ENCODE measurements around the gene OBP2A.

The OBP2A gene

GRCh38 chr9:135533113-135533512 is 12.8 kb upstream of the OBP2A start:
- no peak for TF ChIP-seq SIN3A (IDR thresholded peaks at IDR 0.05; ENCODE audit: borderline replicate concordance, insufficient read depth, low read length)
- TF ChIP-seq, protein P1, sequence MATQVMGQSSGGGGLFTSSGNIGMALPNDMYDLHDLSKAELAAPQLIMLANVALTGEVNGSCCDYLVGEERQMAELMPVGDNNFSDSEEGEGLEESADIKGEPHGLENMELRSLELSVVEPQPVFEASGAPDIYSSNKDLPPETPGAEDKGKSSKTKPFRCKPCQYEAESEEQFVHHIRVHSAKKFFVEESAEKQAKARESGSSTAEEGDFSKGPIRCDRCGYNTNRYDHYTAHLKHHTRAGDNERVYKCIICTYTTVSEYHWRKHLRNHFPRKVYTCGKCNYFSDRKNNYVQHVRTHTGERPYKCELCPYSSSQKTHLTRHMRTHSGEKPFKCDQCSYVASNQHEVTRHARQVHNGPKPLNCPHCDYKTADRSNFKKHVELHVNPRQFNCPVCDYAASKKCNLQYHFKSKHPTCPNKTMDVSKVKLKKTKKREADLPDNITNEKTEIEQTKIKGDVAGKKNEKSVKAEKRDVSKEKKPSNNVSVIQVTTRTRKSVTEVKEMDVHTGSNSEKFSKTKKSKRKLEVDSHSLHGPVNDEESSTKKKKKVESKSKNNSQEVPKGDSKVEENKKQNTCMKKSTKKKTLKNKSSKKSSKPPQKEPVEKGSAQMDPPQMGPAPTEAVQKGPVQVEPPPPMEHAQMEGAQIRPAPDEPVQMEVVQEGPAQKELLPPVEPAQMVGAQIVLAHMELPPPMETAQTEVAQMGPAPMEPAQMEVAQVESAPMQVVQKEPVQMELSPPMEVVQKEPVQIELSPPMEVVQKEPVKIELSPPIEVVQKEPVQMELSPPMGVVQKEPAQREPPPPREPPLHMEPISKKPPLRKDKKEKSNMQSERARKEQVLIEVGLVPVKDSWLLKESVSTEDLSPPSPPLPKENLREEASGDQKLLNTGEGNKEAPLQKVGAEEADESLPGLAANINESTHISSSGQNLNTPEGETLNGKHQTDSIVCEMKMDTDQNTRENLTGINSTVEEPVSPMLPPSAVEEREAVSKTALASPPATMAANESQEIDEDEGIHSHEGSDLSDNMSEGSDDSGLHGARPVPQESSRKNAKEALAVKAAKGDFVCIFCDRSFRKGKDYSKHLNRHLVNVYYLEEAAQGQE (IDR thresholded peaks at IDR 0.05; ENCODE audit: insufficient read depth in 1 of 2, low read depth in 2 of 2, low read length in 2 of 2), result no peak
- no peak for TF ChIP-seq TAF1 (IDR thresholded peaks at IDR 0.05; ENCODE audit: borderline replicate concordance, insufficient read depth, low read length)
- no peak for TF ChIP-seq POLR2AphosphoS5 (IDR thresholded peaks at IDR 0.05; ENCODE audit: low read depth, low read length)
- no peak for TF ChIP-seq FOXP2 (optimal IDR thresholded peaks at IDR 0.05; ENCODE audit: borderline replicate concordance, extremely low read depth, extremely low read length, insufficient read depth)

DNA sequence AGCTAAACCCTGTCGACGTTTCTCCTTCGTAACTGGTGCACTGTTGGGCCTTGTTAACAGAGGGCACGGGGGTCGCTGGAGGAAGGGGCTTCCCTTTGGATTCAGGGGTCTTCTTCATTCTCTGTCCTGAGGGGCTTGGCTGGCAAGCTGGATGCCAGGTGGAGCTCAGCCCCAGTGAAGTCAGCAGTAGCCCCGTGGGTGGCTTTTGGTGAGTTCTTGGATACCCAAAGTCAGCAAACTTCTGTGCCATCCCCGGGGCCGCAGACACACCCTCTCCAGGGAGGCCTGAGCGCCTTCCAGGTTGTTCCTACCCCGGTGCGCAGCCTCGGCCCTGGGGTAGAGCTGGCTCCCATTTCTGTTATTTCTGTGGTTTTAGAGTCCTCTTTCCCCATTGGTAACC is 12.3 kb upstream of the OBP2A start:
- TF ChIP-seq, protein P1 (IDR thresholded peaks at IDR 0.05; ENCODE audit: insufficient read depth in 1 of 2, low read depth in 2 of 2, low read length in 2 of 2), result no peak
- TF ChIP-seq SIN3A (IDR thresholded peaks at IDR 0.05; ENCODE audit: borderline replicate concordance, insufficient read depth, low read length), result no peak
- no peak for TF ChIP-seq POLR2AphosphoS5 (IDR thresholded peaks at IDR 0.05; ENCODE audit: low read depth, low read length)
- no peak for TF ChIP-seq FOXP2 (optimal IDR thresholded peaks at IDR 0.05; ENCODE audit: borderline replicate concordance, extremely low read depth, extremely low read length, insufficient read depth)
- no peak for TF ChIP-seq TAF1 (IDR thresholded peaks at IDR 0.05; ENCODE audit: borderline replicate concordance, insufficient read depth, low read length)

DNA sequence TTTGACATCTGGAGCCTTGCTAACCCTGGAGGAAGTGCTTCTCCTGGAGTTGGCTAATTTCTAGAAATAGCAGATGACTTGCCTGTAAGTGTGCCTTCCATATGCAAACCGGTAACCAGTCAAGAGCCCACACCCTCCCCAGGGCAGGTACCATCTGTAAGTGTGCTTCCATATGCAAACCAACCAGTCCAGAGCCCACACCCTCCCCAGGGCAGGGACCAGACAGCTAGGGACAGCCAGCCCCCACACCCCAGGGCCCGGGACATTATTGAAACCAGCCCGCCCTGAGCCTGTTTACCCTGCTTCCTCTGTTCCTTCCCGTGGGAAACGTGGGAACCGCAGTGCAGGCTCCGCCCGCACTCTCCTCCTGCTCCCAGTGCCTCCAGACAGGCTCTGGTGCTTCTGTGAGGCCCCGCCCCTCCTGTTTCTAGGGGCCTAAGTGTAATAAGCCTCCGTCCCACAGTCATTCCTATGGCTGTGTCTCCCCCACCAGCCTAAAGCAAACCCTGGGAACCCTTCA is 11.7 kb upstream of the OBP2A start:
- 0 out of 2 replicates have a peak, but pooled peaks have one; percentile 40 for TF ChIP-seq POLR2AphosphoS5 (IDR thresholded peaks at IDR 0.05; ENCODE audit: low read depth, low read length)

GRCh38 chr9:135536216-135536615 is 9.7 kb upstream of the OBP2A start:
- no peak for TF ChIP-seq TAF1 (IDR thresholded peaks at IDR 0.05; ENCODE audit: borderline replicate concordance, insufficient read depth, low read length)

- TF ChIP-seq POLR2AphosphoS5 (IDR thresholded peaks at IDR 0.05; ENCODE audit: low read depth, low read length) (no peak), SIN3A (IDR thresholded peaks at IDR 0.05; ENCODE audit: borderline replicate concordance, insufficient read depth, low read length) (no peak), TAF1 (IDR thresholded peaks at IDR 0.05; ENCODE audit: borderline replicate concordance, insufficient read depth, low read length) (no peak), FOXP2 (optimal IDR thresholded peaks at IDR 0.05; ENCODE audit: borderline replicate concordance, extremely low read depth, extremely low read length, insufficient read depth) (no peak)
- TF ChIP-seq, protein P1 (IDR thresholded peaks at IDR 0.05; ENCODE audit: insufficient read depth in 1 of 2, low read depth in 2 of 2, low read length in 2 of 2), result no peak
Observed at GRCh38 chr9:135544981-135545635, 818 bp upstream of the OBP2A start.

GRCh38 chr9:135547756-135548736 is 2.1 kb downstream of the OBP2A start:
- TF ChIP-seq TAF1 (IDR thresholded peaks at IDR 0.05; ENCODE audit: borderline replicate concordance, insufficient read depth, low read length) (no peak), POLR2AphosphoS5 (IDR thresholded peaks at IDR 0.05; ENCODE audit: low read depth, low read length) (no peak), SIN3A (IDR thresholded peaks at IDR 0.05; ENCODE audit: borderline replicate concordance, insufficient read depth, low read length) (no peak), FOXP2 (optimal IDR thresholded peaks at IDR 0.05; ENCODE audit: borderline replicate concordance, extremely low read depth, extremely low read length, insufficient read depth) (no peak)
- TF ChIP-seq, protein P1 (IDR thresholded peaks at IDR 0.05; ENCODE audit: insufficient read depth in 1 of 2, low read depth in 2 of 2, low read length in 2 of 2), result no peak

Data from PFSK-1 (cell line).